ENCODE data around the gene KLHL18.

DNA sequence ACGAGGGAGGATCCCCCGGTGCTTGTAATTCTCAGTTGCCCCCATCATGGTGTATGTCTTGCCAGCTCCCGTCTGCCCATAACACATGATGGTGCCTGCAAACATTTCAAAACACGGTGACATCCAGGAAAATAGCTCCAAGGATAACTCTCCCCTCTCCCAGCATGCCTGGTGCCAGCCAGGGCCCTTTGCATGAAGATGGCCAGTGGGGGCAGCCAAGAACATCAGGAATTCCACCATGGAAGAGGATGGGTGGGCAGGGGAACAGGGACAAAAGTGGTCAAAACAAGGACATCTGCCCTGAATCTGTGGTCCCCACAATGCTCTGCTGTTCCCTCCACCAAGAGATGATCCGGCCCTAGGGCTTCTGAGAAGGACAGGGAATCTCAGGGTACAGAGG lies 9.2 kb upstream of the KLHL18 start:
- no peak for TF ChIP-seq CTCF (IDR thresholded peaks at IDR 0.05)
- no peak for TF ChIP-seq POLR2A (IDR thresholded peaks at IDR 0.05)
